Mesendoderm (in vitro differentiated cells): ENCODE results near the gene PTBP2.
A peak's percentile ranks its signal among the peaks of the same experiment; 100 is the strongest.
"Not testable (repeated sequence)": the region's sequence is repeated elsewhere in the genome, so short reads cannot be mapped to it uniquely, and the experiment has no call there.

Source experiments
- DNase-seq: peaks from one replicate; pipeline ENCODE4 v3.0.0; 2013
- H2AK5ac ChIP-seq: 2 replicates; pipeline ENCODE4 v1.6.1; 2013; ENCODE audit warnings: low read length, inconsistent platforms
- H2BK120ac ChIP-seq: 2 replicates; pipeline ENCODE4 v1.6.1; 2013; ENCODE audit warnings: low read depth, mild to moderate bottlenecking, low read length, moderate library complexity, mixed read lengths
- H2BK15ac ChIP-seq: replicated peaks from 2 replicates; pipeline ENCODE4 v1.6.1; 2013; ENCODE audit warnings: low read depth, mild to moderate bottlenecking, moderate library complexity
- H2BK5ac ChIP-seq: 2 replicates; pipeline ENCODE4 v1.6.1; 2013; ENCODE audit warnings: low read length, inconsistent platforms
- H3K18ac ChIP-seq: 2 replicates; pipeline ENCODE4 v1.6.1; 2013; ENCODE audit warnings: mild to moderate bottlenecking, low read length, mixed read lengths
- H3K23ac ChIP-seq: one replicate; pipeline ENCODE4 v1.6.1; 2013; ENCODE audit warnings: low read length
- H3K27ac ChIP-seq: 2 replicates; pipeline ENCODE4 v1.5.1; 2013; ENCODE audit warnings: low read depth, mild to moderate bottlenecking, inconsistent platforms, low read length, moderate library complexity
- H3K27me3 ChIP-seq: 2 replicates; pipeline ENCODE4 v1.6.1; 2013; ENCODE audit warnings: low read length, control low read depth, mild to moderate bottlenecking, inconsistent platforms; ENCODE audit not compliant: insufficient read depth, poor library complexity
- H3K36me3 ChIP-seq: 2 replicates; pipeline ENCODE4 v1.6.1; 2013; ENCODE audit warnings: low read length, inconsistent platforms; ENCODE audit not compliant: control insufficient read depth, insufficient read depth
- H3K4ac ChIP-seq: one replicate; pipeline ENCODE4 v1.6.1; 2013; ENCODE audit warnings: low read depth, mild to moderate bottlenecking, low read length, moderate library complexity
- H3K4me1 ChIP-seq: 2 replicates; pipeline ENCODE4 v1.6.1; 2013; ENCODE audit warnings: low read depth, low read length, inconsistent platforms; ENCODE audit not compliant: control insufficient read depth
- H3K4me2 ChIP-seq: 2 replicates; pipeline ENCODE4 v1.6.1; 2013; ENCODE audit warnings: low read length
- H3K4me3 ChIP-seq: 2 replicates; pipeline ENCODE4 v1.5.1; 2013; ENCODE audit warnings: mild to moderate bottlenecking, low read length
- H3K56ac ChIP-seq: one replicate; pipeline ENCODE4 v1.6.1; 2013; ENCODE audit warnings: low read length
- H3K79me1 ChIP-seq: 2 replicates; pipeline ENCODE4 v1.6.1; 2013; ENCODE audit warnings: low read length, inconsistent platforms
- H3K79me2 ChIP-seq: 2 replicates; pipeline ENCODE4 v1.6.1; 2013; ENCODE audit warnings: mild to moderate bottlenecking, low read length; ENCODE audit not compliant: control insufficient read depth, insufficient read depth
- H3K9ac ChIP-seq: 2 replicates; pipeline ENCODE4 v1.6.1; 2013; ENCODE audit warnings: low read length, inconsistent platforms
- H4K5ac ChIP-seq: one replicate; pipeline ENCODE4 v1.6.1; 2013; ENCODE audit warnings: low read length
- H4K8ac ChIP-seq: one replicate; pipeline ENCODE4 v1.6.1; 2013; ENCODE audit warnings: low read depth, mild to moderate bottlenecking, control low read depth, low read length, moderate library complexity
- WGBS: extraction: QIAGEN DNeasy Blood & Tissue Kit; methylation state at CpG from one replicate; pipeline ENCODE4 v1.1.7; 2013; ENCODE audit warnings: low lambda C conversion rate, missing lambda C conversion rate; ENCODE audit not compliant: insufficient coverage; ENCODE audit errors: extremely low coverage; 5-methylcytosine and 5-hydroxymethylcytosine counted together

The PTBP2 gene

GRCh38 chr1:96792220-96792619, 70.6 kb downstream of the PTBP2 start:
- H3K36me3 ChIP-seq, result peaks cover 1% of the 10 kb centered on the region

DNA sequence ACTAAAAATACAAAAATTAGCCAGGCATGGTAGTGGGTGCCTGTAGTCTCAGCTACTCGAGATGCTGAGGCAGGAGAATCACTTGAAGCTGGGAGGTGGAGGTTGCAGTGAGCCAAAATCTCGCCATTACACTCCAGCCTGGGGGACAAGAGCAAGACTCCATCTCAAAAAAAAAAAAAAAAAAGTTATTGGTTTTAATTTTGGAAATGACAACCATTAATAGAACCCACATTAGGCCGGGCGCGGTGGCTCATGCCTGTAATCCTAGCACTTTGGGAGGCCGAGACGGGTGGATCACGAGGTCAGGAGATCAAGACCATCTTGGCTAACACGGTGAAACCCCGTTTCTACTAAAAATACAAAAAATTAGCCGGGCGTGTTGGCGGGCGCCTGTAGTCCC, 80.1 kb downstream of the PTBP2 start:
- H3K4me3 ChIP-seq, H2AK5ac ChIP-seq, H3K9ac ChIP-seq, H3K79me1 ChIP-seq, H3K27ac ChIP-seq, H3K79me2 ChIP-seq, H3K56ac ChIP-seq, H4K5ac ChIP-seq, DNase-seq, H3K27me3 ChIP-seq, H3K4ac ChIP-seq, H3K18ac ChIP-seq, H3K36me3 ChIP-seq, H2BK120ac ChIP-seq, H2BK5ac ChIP-seq, H3K23ac ChIP-seq, H3K4me2 ChIP-seq, H4K8ac ChIP-seq, H2BK15ac ChIP-seq, H3K4me1 ChIP-seq: not testable (repeated sequence)
- WGBS, result no CpG with 5 or more reads among the region's 14 CpGs

More at GRCh38 chr1:96792220-96792619, 70.6 kb downstream of the PTBP2 start:
- H3K4me2 ChIP-seq, result no peak overlapping the region
- no peak overlapping the region for H2AK5ac ChIP-seq
- H2BK5ac ChIP-seq, result no peak overlapping the region
- H3K56ac ChIP-seq, result no peak overlapping the region
- H3K27me3 ChIP-seq, result no peaks in the 10 kb centered on the region
- no peak overlapping the region for H2BK15ac ChIP-seq
- no peak overlapping the region for H3K27ac ChIP-seq
- no peak overlapping the region for H3K9ac ChIP-seq
- no peak overlapping the region for H3K4me3 ChIP-seq
- H4K5ac ChIP-seq, result no peak overlapping the region
- no peak overlapping the region for H3K4ac ChIP-seq
- H3K18ac ChIP-seq, result no peak overlapping the region
- no peaks in the 10 kb centered on the region for H3K4me1 ChIP-seq
- H4K8ac ChIP-seq, result no peak overlapping the region
- no peak for DNase-seq
- no CpG with 5 or more reads among the region's 4 CpGs for WGBS
- H3K79me2 ChIP-seq, result no peaks in the 10 kb centered on the region
- H2BK120ac ChIP-seq, result no peak overlapping the region
- no peak overlapping the region for H3K23ac ChIP-seq
- H3K79me1 ChIP-seq, result peaks cover 2% of the 10 kb centered on the region

DNA sequence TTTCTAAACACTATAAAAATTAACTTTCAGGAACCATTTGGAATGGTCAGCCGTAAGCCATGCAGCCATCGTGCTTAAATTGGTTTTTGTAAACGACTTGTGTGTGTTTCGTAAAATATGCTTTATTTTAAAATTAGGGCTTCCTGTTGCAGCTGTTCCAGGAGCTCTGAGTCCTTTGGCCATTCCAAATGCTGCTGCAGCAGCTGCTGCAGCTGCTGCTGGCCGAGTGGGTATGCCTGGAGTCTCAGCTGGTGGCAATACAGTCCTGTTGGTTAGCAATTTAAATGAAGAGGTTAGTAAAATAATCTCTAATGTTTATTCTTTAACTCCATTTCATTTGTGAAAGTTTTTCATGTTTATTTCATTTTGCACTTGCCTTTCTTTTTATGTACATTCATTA, 83.1 kb downstream of the PTBP2 start:
- no peaks in the 10 kb centered on the region for H3K4me1 ChIP-seq
- no peak overlapping the region for H3K56ac ChIP-seq
- no peak overlapping the region for H3K4ac ChIP-seq
- no peak overlapping the region for H3K9ac ChIP-seq
- no peak overlapping the region for H4K5ac ChIP-seq
- no peaks in the 10 kb centered on the region for H3K79me2 ChIP-seq
- H3K27ac ChIP-seq, result no peak overlapping the region
- no peaks in the 10 kb centered on the region for H3K79me1 ChIP-seq
- H2BK5ac ChIP-seq, result no peak overlapping the region
- H3K27me3 ChIP-seq, result no peaks in the 10 kb centered on the region
- no peaks in the 10 kb centered on the region for H3K36me3 ChIP-seq
- H3K18ac ChIP-seq, result no peak overlapping the region
- no peak overlapping the region for H2AK5ac ChIP-seq
- no peak overlapping the region for H4K8ac ChIP-seq
- no CpG with 5 or more reads among the region's 5 CpGs for WGBS
- no peak overlapping the region for H3K23ac ChIP-seq
- H3K4me3 ChIP-seq, result no peak overlapping the region
- no peak overlapping the region for H2BK120ac ChIP-seq
- H3K4me2 ChIP-seq, result no peak overlapping the region
- no peak for DNase-seq
- no peak overlapping the region for H2BK15ac ChIP-seq

DNA sequence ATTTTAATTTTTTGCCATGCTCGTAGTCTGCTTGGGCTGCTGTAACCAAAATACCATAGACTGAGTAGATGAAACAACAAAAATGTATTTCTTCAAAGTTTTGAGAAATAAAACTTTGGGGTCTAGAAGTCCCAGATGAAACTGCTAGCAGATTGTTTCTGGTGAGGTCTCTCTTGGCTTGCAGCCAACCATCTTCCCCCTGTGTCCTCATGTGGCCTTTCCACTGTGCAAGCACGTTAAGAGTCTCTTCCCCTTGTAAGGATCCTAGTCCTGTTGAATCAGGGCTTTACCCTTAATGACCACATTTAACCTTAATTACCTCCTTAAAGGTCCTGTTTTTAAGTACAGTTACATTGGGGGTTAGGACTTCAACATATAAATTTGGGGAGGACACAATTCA, 86.6 kb downstream of the PTBP2 start:
- H2BK120ac ChIP-seq, result no peak overlapping the region

GRCh38 chr1:96815914-96816313, 94.3 kb downstream of the PTBP2 start:
- WGBS, result no CpG with 5 or more reads among the region's 1 CpG
- peak; percentile 34 for DNase-seq
- Histone ChIP-seq H3K4me2 (no peak overlapping the region), H3K79me1 (no peaks in the 10 kb centered on the region), H3K79me2 (no peaks in the 10 kb centered on the region), H3K27me3 (no peaks in the 10 kb centered on the region), H2AK5ac (no peak overlapping the region), H3K23ac (no peak overlapping the region), H3K4me1 (no peaks in the 10 kb centered on the region), H3K56ac (no peak overlapping the region), H3K36me3 (no peaks in the 10 kb centered on the region), H3K18ac (no peak overlapping the region), H3K9ac (no peak overlapping the region), H3K27ac (no peak overlapping the region), H4K5ac (no peak overlapping the region), H3K4ac (no peak overlapping the region), H4K8ac (no peak overlapping the region), H2BK5ac (no peak overlapping the region), H2BK15ac (no peak overlapping the region), H2BK120ac (no peak overlapping the region), H3K4me3 (no peak overlapping the region)

More for the DNA sequence above, 86.6 kb downstream of the PTBP2 start:
- Histone ChIP-seq H4K5ac (no peak overlapping the region), H3K79me1 (no peaks in the 10 kb centered on the region), H3K56ac (no peak overlapping the region), H3K18ac (no peak overlapping the region), H3K27me3 (no peaks in the 10 kb centered on the region), H3K36me3 (no peaks in the 10 kb centered on the region), H3K27ac (no peak overlapping the region), H2BK15ac (no peak overlapping the region), H3K4me3 (no peak overlapping the region), H3K4me1 (no peaks in the 10 kb centered on the region), H2BK5ac (no peak overlapping the region), H3K4ac (no peak overlapping the region), H3K9ac (no peak overlapping the region), H3K23ac (no peak overlapping the region), H4K8ac (no peak overlapping the region), H3K79me2 (no peaks in the 10 kb centered on the region), H2AK5ac (no peak overlapping the region), H3K4me2 (no peak overlapping the region)
- DNase-seq, result no peak
- no CpG with 5 or more reads among the region's 2 CpGs for WGBS

DNA sequence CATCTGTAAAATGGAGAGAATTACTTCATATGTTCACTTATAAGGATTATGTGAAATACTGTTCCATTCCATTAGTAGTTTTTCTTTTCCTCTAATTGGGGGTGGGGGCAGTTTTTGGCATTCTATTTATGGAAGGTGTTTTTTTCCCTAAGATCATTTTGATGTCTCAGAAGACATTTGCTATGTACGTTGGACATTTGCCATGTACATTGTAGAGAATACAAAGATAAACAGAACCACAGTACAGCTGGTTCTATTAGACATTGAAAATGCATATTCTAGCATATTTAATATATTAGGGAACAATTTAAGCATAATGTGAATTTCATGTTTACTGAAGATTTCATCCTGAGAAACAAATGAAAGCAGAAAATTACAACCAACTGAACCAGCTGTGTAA, 98.5 kb downstream of the PTBP2 start:
- Histone ChIP-seq H3K4ac (no peak overlapping the region), H3K27me3 (no peaks in the 10 kb centered on the region), H3K18ac (no peak overlapping the region), H3K4me2 (no peak overlapping the region), H2BK5ac (no peak overlapping the region), H3K4me3 (no peak overlapping the region), H3K27ac (no peak overlapping the region), H2BK15ac (no peak overlapping the region), H3K23ac (no peak overlapping the region), H3K9ac (no peak overlapping the region), H3K79me2 (no peaks in the 10 kb centered on the region), H3K79me1 (no peaks in the 10 kb centered on the region), H3K4me1 (no peaks in the 10 kb centered on the region), H3K56ac (no peak overlapping the region), H3K36me3 (no peaks in the 10 kb centered on the region), H2BK120ac (no peak overlapping the region), H4K8ac (no peak overlapping the region), H4K5ac (no peak overlapping the region), H2AK5ac (no peak overlapping the region)
- no CpG with 5 or more reads among the region's 1 CpG for WGBS
- no peak for DNase-seq
